ENCODE data around the gene SLC41A3. TPM values are rescaled to one million over a fixed set of nuclear protein-coding genes. Genes with fewer than 3 reads are reported as not detected.

SLC41A3 gene
- total and polyA plus RNA-seq, 2 of the 4 experiments (the other 2 are of a cell fraction), result 30.5 to 43.5 TPM

DNA sequence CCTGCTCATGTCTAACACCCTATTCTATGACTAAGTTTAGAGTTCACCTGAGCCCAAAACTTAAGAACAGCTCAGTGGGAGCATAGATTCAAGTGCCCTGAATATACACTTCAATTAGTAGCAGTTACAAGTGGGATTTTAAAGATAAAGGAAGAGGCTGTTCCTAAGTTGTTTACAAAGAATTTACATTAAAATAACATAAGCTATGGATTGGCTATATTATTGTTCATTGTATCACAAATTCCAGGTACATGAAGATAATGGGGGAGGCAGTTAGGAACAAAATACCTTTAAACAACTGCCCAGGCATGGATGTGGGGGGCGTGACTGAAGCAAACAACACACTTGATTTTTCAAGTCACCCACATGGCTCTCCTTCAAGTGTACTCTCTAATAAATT is 62.2 kb downstream of the SLC41A3 start:
- dilution Hi-C loops (cut with HindIII; ENCODE audit: low sequenced_read_pairs, unreplicated experiment), result no loop called here

More for the DNA sequence above, 62.2 kb downstream of the SLC41A3 start:
- Histone ChIP-seq H2BK120ac (ENCODE audit: low read depth, low read length) (no peak overlapping the region), H3K56ac (ENCODE audit: extremely low read depth, insufficient read depth, low read length) (no peak overlapping the region), H4K20me1 (ENCODE audit: insufficient read depth, low read length) (no peaks in the 10 kb centered on the region), H3K4ac (ENCODE audit: low read depth, low read length) (no peak overlapping the region), H4K91ac (ENCODE audit: insufficient read depth, low read depth, low read length) (no peak overlapping the region), H3K36me3 (ENCODE audit: control insufficient read depth, insufficient read depth, low read length) (no peaks in the 10 kb centered on the region; the same call in 1 of the 2 replicates), H2AFZ (replicated peaks; ENCODE audit: low read length, poor library complexity) (no peak overlapping the region), H3K9me3 (ENCODE audit: control insufficient read depth, insufficient read depth, low read length) (no peaks in the 10 kb centered on the region), H3K4me1 (ENCODE audit: control insufficient read depth, insufficient read depth, low read length) (peaks cover 3% of the 10 kb centered on the region; the same call in 1 of the 2 replicates), H2BK5ac (ENCODE audit: low read depth, low read length, poor library complexity, severe bottlenecking) (no peak overlapping the region), H3K9me1 (ENCODE audit: insufficient read depth, low read length) (no peaks in the 10 kb centered on the region; the same call in 1 of the 2 replicates), H4K5ac (ENCODE audit: low read depth, low read length) (no peak overlapping the region), H3K27me3 (ENCODE audit: control insufficient read depth, insufficient read depth, low read length) (no peaks in the 10 kb centered on the region), H3K23ac (ENCODE audit: low read depth, low read length) (no peak overlapping the region), H3K9ac (ENCODE audit: low read depth, low read length) (no peak overlapping the region), H3K18ac (ENCODE audit: low read depth, low read length) (no peak overlapping the region), H2AK5ac (ENCODE audit: low read depth, low read length) (no peak overlapping the region), H2AK9ac (replicated peaks; ENCODE audit: low read depth, low read length, poor library complexity) (no peak overlapping the region), H3K4me3 (ENCODE audit: insufficient read depth, low read depth, low read length) (no peak overlapping the region), H3K4me2 (ENCODE audit: low read depth, low read length) (no peak overlapping the region), H4K8ac (ENCODE audit: low read depth in 2 of 2, low read length in 2 of 2) (no peak overlapping the region), H2BK20ac (ENCODE audit: low read depth, low read length) (no peak overlapping the region), H3K14ac (replicated peaks; ENCODE audit: low read depth, low read length) (no peak overlapping the region), H3K79me1 (ENCODE audit: low read depth in 1 of 2, low read length in 2 of 2) (no peaks in the 10 kb centered on the region), H2BK15ac (ENCODE audit: low read depth, low read length) (no peak overlapping the region), H3K27ac (ENCODE audit: insufficient read depth, low read length) (no peak overlapping the region)
- no peak for DNase-seq
- intact Hi-C loops (cut with micrococcal nuclease) (no loop called here), in situ Hi-C loops (cut with MboI; ENCODE audit: low sequenced_read_pairs) (no loop called here)
- CTCF ChIA-PET, result interaction anchor here (0.6 kb wide), 1 partner anchor 217 kb away, joined by 4 read pairs; no protein-coding TSS in a partner anchor
- no TSS peak for BruUV-seq (replicated peaks)
- WGBS, 2 experiments (ENCODE audit: extremely low coverage in 2 of 2, insufficient read length in 1 of 2), result no CpG with 5 or more reads among the region's 1 CpG
- POLR2A ChIA-PET (ENCODE audit: unreplicated experiment), result no interaction called here
- TF ChIP-seq, protein P1, sequence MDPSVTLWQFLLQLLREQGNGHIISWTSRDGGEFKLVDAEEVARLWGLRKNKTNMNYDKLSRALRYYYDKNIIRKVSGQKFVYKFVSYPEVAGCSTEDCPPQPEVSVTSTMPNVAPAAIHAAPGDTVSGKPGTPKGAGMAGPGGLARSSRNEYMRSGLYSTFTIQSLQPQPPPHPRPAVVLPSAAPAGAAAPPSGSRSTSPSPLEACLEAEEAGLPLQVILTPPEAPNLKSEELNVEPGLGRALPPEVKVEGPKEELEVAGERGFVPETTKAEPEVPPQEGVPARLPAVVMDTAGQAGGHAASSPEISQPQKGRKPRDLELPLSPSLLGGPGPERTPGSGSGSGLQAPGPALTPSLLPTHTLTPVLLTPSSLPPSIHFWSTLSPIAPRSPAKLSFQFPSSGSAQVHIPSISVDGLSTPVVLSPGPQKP (IDR thresholded peaks at IDR 0.05; ENCODE audit: borderline replicate concordance, low read depth, low read length), result no peak
- no peak for TF ChIP-seq BHLHE40 (IDR thresholded peaks at IDR 0.05; ENCODE audit: low read depth, low read length)
- no peak for TF ChIP-seq MXI1 (IDR thresholded peaks at IDR 0.05; ENCODE audit: borderline replicate concordance, low read depth, low read length)
- no peak for TF ChIP-seq RAD21 (IDR thresholded peaks at IDR 0.05; ENCODE audit: low read length)
- no peak for TF ChIP-seq NFE2L2 (IDR thresholded peaks at IDR 0.05; ENCODE audit: low read depth, low read length)
- TF ChIP-seq MAFK (IDR thresholded peaks at IDR 0.05; ENCODE audit: low read depth, low read length), result no peak
- TF ChIP-seq RFX5 (IDR thresholded peaks at IDR 0.05; ENCODE audit: low read depth, low read length), result no peak
- TF ChIP-seq, protein P2, sequence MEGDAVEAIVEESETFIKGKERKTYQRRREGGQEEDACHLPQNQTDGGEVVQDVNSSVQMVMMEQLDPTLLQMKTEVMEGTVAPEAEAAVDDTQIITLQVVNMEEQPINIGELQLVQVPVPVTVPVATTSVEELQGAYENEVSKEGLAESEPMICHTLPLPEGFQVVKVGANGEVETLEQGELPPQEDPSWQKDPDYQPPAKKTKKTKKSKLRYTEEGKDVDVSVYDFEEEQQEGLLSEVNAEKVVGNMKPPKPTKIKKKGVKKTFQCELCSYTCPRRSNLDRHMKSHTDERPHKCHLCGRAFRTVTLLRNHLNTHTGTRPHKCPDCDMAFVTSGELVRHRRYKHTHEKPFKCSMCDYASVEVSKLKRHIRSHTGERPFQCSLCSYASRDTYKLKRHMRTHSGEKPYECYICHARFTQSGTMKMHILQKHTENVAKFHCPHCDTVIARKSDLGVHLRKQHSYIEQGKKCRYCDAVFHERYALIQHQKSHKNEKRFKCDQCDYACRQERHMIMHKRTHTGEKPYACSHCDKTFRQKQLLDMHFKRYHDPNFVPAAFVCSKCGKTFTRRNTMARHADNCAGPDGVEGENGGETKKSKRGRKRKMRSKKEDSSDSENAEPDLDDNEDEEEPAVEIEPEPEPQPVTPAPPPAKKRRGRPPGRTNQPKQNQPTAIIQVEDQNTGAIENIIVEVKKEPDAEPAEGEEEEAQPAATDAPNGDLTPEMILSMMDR (conservative IDR thresholded peaks at IDR 0.05; ENCODE audit: low read depth, low read length), result no peak
- TF ChIP-seq SMC3 (IDR thresholded peaks at IDR 0.05; ENCODE audit: low read depth, low read length), result no peak
- TF ChIP-seq RCOR1 (IDR thresholded peaks at IDR 0.05; ENCODE audit: insufficient replicate concordance, low read length), result no peak
- TF ChIP-seq FOS (IDR thresholded peaks at IDR 0.05; ENCODE audit: low read depth, low read length), result no peak
- no peak for ATAC-seq (ENCODE audit: low read depth)

Measured in IMR-90 (cell line).